Epidermal melanocyte (primary cell): Measurements from ENCODE around the gene ZSWIM6.

Source experiments
- DNase-seq: peaks from one replicate; pipeline ENCODE4 v3.0.0; 2011; ENCODE audit warnings: low spot score; ENCODE audit not compliant: insufficient read length

ZSWIM6 gene

GRCh38 chr5:61440596-61440995, 108.5 kb downstream of the ZSWIM6 start:
- no peak for DNase-seq

- no peak for DNase-seq
Observed at GRCh38 chr5:61441742-61442141, 109.7 kb downstream of the ZSWIM6 start.

- DNase-seq, result no peak
Observed at GRCh38 chr5:61447780-61448495, 115.9 kb downstream of the ZSWIM6 start.

- peak; percentile 21 for DNase-seq
Observed at GRCh38 chr5:61449804-61450492, 117.9 kb downstream of the ZSWIM6 start.

- DNase-seq, result peak; percentile 23
Observed at GRCh38 chr5:61450493-61451279, 118.6 kb downstream of the ZSWIM6 start.

- DNase-seq, result no peak
Observed at GRCh38 chr5:61455179-61456006, 123.3 kb downstream of the ZSWIM6 start.

GRCh38 chr5:61460471-61460870, 128.4 kb downstream of the ZSWIM6 start:
- no peak for DNase-seq

GRCh38 chr5:61461417-61461816, 129.4 kb downstream of the ZSWIM6 start:
- no peak for DNase-seq

- DNase-seq, result no peak
Observed at GRCh38 chr5:61461926-61462325, 129.9 kb downstream of the ZSWIM6 start.

- DNase-seq, result no peak
Observed at GRCh38 chr5:61463596-61463995, 131.5 kb downstream of the ZSWIM6 start.

- DNase-seq, result no peak
Observed at GRCh38 chr5:61464512-61464911, 132.5 kb downstream of the ZSWIM6 start.

- DNase-seq, result no peak
Observed at GRCh38 chr5:61465066-61465465, 133.0 kb downstream of the ZSWIM6 start.

GRCh38 chr5:61465496-61465895, 133.4 kb downstream of the ZSWIM6 start:
- DNase-seq, result no peak

- DNase-seq, result no peak
Observed at GRCh38 chr5:61466017-61466416, 134.0 kb downstream of the ZSWIM6 start.

GRCh38 chr5:61467766-61468482, 135.9 kb downstream of the ZSWIM6 start:
- no peak for DNase-seq

- no peak for DNase-seq
Observed at GRCh38 chr5:61468483-61468865, 136.4 kb downstream of the ZSWIM6 start.

- no peak for DNase-seq
Observed at GRCh38 chr5:61471352-61471751, 139.3 kb downstream of the ZSWIM6 start.

GRCh38 chr5:61472172-61472958, 140.3 kb downstream of the ZSWIM6 start:
- DNase-seq, result no peak

GRCh38 chr5:61474746-61475145, 142.7 kb downstream of the ZSWIM6 start:
- no peak for DNase-seq

GRCh38 chr5:61477788-61478187, 145.7 kb downstream of the ZSWIM6 start:
- no peak for DNase-seq
